Hematopoietic multipotent progenitor cell treated with erythropoietin and hydrocortisone succinate and interleukin-3 and kit ligand, for 17 days (in vitro differentiated cells): Measurements from ENCODE around the gene SCAMP1.
A peak's percentile ranks its signal among the peaks of the same experiment; 100 is the strongest.
"Not testable (repeated sequence)": the region's sequence is repeated elsewhere in the genome, so short reads cannot be mapped to it uniquely, and the experiment has no call there.

Experiments
- DNase-seq: peaks from one replicate; pipeline ENCODE4 v3.0.0-alpha.2; 2015; ENCODE audit warnings: low spot score

SCAMP1 gene

GRCh38 chr5:78429332-78429980 is 69.0 kb downstream of the SCAMP1 start:
- DNase-seq, result no peak

- no peak for DNase-seq
These were observed 70.4 kb downstream of the SCAMP1 start for GRCh38 chr5:78430866-78431265.

DNA sequence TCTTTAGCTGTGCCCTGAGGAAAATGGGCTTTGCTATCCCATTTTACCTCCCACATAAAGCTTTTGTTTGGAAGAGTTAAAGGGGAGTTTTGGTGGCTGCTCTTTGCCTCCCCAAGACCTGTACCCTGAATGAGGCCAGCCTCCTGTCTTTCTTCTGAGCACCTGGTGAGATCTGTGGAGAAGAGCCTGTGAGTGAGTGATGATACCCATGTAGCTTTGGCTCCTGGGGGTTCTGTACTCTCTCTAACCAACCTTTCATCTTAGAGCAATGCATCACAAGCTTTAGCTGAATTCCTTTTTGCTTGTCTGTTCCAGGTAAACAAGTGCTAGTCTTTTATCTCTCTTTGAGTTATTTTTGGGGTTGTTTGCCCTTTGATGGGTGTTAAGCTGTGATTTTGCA is 73.6 kb downstream of the SCAMP1 start:
- no peak for DNase-seq

DNA sequence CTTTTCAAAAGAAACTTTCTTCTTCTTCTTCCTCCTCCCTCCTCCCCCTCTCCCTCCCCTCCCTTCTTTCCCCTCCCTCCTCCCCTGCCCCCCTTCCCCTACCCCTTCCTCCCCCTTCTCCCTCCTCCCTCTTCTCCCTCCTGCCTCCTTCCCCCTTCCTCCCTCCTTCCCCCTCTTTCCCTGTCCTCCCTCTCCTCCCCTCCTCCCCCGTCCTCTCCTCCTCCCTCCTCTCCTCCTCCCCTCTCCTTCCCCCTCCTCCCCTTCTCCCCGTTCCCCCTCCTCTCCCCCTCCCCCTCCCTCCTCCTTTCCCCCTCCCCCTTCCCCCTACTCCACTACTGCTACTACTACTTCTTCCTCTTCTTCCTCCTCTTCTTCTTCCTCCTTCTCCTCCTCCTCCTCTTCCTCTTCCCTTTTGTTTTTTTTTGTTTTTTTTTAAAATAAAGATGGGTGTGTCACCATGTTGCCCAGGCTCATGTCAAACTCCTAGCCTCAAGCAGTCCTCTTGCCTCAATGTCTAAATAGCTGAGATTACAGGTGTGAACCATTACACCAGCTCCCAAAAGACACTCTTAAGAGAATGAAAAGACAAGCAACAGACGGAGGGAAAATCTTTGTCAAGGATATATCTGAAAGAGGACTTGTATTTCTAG is 87.5 kb downstream of the SCAMP1 start:
- no peak for DNase-seq

GRCh38 chr5:78449103-78449502 is 88.7 kb downstream of the SCAMP1 start:
- DNase-seq, result no peak

DNA sequence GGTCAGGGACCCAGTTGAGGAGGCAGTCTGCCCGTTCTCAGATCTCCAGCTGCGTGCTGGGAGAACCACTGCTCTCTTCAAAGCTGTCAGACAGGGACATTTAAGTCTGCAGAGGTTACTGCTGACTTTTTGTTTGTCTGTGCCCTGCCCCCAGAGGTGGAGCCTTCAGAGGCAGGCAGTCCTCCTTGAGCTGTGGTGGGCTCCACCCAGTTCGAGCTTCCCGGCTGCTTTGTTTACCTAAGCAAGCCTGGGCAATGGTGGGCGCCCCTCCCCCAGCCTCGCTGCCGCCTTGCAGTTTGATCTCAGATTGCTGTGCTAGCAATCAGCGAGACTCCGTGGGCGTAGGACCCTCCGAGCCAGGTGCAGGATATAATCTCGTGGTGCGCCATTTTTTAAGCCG is 97.1 kb downstream of the SCAMP1 start:
- DNase-seq, result not testable (repeated sequence)

DNA sequence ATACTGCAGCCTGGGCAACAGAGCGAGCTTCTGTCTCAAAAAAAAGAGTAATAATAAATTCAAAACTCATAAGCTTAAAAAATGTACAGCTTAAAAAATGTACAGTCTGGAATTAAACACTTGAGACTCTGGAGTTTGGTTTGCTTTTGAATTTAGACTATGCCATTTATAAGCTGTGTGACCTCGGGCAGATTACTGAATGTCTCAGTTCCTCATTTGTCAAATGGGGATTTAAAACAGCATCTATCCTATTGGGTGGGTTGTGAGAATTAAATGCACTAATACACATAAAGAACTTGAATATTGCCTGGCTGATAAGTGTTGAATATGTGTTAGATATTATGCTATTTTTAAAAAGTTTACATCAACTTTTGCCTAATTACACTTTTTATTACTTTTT is 98.4 kb downstream of the SCAMP1 start:
- DNase-seq, result no peak

DNA sequence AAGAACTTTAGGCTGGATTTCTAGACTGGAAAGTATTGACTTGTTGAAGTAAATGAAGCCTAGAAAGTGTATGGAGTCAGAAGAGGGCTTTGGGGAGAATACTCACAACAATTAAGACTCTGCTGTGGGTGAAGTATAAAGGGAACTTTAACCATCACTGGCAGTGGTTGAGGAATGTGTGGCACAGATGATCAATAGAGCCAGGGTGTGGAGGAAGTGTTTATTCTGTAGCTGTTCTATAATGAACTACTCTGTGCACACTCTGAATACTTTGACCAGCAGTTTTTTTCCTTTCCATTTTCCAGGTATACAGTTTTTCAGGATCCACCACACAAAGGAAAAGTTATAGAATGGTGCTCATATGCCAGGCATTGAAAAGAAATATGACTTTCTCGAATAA is 106.7 kb downstream of the SCAMP1 start:
- no peak for DNase-seq

DNA sequence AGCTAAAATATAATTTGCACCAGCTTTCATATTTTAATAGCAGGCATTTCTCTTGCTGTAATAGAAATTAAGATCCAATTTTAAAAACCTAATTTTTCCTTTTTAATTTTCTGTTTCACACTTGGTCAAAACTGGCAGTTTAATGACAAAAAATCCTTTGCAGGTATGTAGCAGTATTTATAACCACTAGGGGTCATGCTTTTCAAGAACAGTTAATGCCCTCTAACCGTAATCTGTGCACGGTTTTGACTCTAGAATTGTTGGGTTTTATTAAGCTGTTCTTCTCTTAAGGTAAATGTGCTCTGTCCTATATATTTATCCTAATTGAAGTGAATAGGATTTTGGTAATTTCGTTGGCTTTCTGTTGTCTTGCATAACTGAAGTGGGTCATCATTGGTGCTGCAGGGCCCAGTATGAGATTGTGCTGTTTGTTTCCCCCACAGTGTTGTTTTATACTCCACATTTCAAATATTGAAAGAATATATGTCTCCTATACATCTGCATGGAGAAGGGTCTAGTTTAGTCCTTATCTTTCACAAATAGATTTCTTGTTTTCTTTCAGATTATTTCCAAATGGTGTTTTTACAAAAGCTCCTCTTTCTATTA is 107.4 kb downstream of the SCAMP1 start:
- DNase-seq, result peak; percentile 39

DNA sequence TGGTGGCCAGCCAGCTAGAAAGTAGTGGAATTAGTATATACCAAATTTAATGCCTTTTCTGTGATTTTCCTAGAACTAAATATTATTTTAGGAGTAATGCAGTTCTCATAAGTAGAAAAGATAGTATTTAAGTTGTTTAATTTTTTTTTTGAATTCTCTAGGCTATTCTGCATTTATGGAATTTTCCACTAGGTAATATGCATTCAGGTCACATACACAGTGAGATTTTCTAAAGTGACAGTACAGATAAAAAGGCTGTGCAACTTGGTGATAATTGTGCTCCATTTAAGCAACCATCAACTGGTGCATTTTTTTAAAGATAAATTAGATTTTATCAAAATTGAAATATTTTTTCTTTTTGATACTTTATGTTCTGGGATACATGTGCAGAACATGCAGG is 111.5 kb downstream of the SCAMP1 start:
- no peak for DNase-seq

GRCh38 chr5:78472469-78473106 is 112.2 kb downstream of the SCAMP1 start:
- DNase-seq, result no peak

GRCh38 chr5:78473751-78474150 is 113.3 kb downstream of the SCAMP1 start:
- DNase-seq, result no peak

DNA sequence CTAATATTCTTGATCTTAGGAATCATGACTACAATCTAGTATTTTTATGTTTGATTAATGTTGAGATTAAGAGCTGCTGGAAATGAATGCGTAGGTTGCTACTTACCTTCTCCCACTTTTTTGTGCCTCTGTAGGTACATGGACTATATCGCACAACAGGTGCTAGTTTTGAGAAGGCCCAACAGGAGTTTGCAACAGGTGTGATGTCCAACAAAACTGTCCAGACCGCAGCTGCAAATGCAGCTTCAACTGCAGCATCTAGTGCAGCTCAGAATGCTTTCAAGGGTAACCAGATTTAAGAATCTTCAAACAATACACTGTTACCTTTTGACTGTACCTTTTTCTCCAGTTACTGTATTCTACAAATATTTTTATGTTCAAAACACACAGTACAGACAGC is 115.0 kb downstream of the SCAMP1 start:
- no peak for DNase-seq

DNA sequence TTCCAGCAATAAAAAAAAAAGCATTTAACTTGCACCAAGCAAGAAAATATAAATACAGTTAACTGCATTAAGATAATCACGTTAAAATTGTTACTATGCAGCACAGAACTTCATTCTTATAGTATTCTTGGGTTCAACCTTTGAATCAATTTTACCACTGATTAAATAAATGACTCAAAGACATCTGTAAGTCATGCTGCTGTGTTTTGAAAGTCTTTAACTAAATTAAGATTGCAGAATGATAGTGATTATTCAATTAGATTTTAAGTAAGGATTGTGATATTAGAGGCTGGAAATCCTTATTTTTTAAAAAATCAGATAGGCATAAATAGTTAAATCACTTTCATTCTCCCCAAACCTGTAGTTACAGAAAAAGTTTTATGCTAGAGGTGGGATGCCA is 116.4 kb downstream of the SCAMP1 start:
- DNase-seq, result no peak

- DNase-seq, result no peak
These were observed 122.5 kb downstream of the SCAMP1 start for GRCh38 chr5:78482948-78483347.

DNA sequence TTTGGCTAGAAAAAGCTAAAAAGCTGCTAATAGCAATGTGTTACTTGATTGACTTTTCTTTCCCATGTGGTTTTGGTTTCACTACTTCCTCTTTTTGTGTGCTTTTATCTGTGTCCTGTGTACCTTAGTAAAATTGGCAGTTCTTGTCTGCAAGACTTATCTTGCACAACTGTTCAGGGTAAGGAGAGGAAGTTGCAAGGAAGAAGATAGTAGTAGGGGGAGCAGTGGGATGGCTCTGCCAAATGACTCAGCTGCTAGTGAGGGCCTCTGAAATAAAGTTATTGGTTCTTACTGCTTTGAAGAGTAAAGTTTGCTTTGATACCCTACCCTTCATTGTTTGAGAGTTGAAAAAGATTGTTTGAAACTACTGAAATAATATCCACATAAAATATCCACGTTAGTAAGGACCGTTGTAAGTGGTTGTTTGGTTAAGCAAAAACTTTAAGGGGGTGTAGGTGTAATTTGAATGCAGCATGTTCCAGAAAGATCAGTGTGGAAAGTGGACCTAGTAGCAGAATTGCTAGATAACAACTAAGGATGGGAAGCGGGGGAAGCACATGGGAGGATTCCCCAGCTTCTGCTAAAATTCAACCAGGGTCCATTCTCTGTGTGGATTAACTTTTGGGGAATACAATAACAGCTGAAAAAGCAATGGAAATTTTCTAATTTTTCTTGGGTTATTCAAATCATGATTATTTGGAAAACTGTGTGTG is 123.5 kb downstream of the SCAMP1 start:
- DNase-seq, result peak; percentile 37

DNA sequence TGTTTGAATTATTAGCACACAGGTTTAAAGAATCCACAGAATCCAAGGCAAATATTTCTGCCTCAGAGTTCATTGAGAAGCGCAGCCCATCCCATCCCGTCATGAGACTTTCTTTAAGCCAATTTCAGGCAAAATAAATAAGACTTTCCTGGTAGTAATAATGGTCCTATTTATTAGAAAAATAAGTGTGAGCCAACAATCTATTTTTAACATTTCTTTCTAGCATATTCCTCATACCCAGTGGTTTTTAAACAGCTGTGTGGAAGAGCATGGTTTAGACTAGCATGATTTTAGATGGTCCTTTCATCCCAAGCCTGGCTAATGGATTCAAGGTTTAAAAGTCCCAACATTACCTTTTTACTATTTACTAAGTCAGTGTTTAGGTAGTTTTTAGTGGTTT is 125.8 kb downstream of the SCAMP1 start:
- no peak for DNase-seq

- DNase-seq, result no peak
These were observed 127.4 kb downstream of the SCAMP1 start for GRCh38 chr5:78487846-78488245.

DNA sequence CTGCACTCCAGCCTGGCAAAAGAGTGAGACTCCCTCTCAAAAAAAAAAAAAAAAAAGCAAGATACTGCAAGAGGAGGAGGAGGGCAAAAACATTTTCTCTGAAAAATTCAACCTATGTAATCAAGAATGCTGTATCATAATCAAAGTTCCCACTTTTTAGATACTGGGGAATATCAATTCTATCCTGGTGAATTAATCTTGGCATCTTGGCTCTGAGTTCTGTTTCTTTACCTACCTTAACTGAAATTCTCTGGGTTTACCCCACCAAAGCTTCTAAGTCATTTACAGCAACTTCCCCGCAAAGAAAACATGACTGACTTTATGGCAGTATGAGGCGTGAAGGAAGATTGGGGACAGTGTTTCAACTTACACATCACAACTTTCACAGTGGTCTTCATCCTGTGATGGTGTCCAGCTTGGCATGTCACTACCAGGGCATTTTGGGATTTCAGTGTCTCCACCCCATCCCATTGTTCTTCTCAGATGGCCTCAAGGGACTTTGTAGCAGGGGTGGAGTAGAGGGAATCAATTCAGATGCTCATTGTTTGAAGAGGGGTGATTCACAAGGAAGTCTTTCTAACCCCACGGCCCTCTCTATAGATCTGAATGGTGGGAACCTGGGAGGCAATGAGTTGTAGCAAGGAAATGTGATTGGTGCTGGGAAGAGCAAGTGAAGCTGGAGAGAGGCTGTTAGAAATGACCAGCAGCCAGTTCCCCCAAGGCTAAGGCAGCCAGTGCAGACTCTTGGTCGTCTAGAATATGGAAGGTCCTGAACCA is 130.5 kb downstream of the SCAMP1 start:
- no peak for DNase-seq

GRCh38 chr5:78492224-78492623 is 131.8 kb downstream of the SCAMP1 start:
- DNase-seq, result no peak

- DNase-seq, result no peak
These were observed 132.2 kb downstream of the SCAMP1 start for GRCh38 chr5:78492650-78493049.

DNA sequence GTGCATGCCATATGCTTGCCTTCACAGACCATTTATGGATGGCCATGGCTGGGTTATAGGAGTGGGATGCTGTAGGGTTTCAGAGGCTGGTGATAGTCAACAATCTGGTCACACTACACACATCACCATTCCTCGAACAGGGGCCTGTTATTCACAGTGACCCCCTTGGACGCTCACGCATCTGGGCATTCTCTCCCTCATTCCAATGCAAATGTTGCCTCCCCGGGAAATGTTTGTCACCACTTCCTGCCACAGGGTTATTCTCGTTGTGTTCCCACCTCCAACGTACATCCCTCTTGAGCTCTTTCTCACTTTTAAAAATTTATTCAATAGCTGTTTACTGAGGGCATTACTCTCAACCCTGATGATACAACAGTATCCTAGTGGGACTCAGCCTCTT is 135.4 kb downstream of the SCAMP1 start:
- no peak for DNase-seq
